Stimulated activated CD8-positive, alpha-beta memory T cell treated with anti-CD3 and anti-CD28 coated beads, Interleukin-12 subunit alpha, Interleukin-12 subunit beta, amount 100 ng/mL, for 24 hours (primary cell): ENCODE measurements around the gene ARG2.

Experiments used
- DNase-seq: peaks from one replicate; pipeline ENCODE4 v3.0.0-alpha.2; 2020; ENCODE audit errors: extremely low read depth

ARG2 gene

GRCh38 chr14:67638642-67639041 lies 18.9 kb downstream of the ARG2 start:
- DNase-seq = no peak

GRCh38 chr14:67641480-67641879 lies 21.8 kb downstream of the ARG2 start:
- DNase-seq = no peak

- no peak for DNase-seq
Observed at GRCh38 chr14:67641902-67642749, 22.4 kb downstream of the ARG2 start.

GRCh38 chr14:67643713-67644112 lies 24.0 kb downstream of the ARG2 start:
- DNase-seq = no peak

GRCh38 chr14:67644428-67644827 lies 24.7 kb downstream of the ARG2 start:
- DNase-seq = no peak

- DNase-seq = no peak
Observed at GRCh38 chr14:67645414-67645813, 25.7 kb downstream of the ARG2 start.

- no peak for DNase-seq
Observed at GRCh38 chr14:67646131-67646530, 26.4 kb downstream of the ARG2 start.

GRCh38 chr14:67650151-67650550 lies 30.4 kb downstream of the ARG2 start:
- no peak for DNase-seq

GRCh38 chr14:67650694-67651093 lies 31.0 kb downstream of the ARG2 start:
- DNase-seq = no peak

GRCh38 chr14:67652189-67652588 lies 32.5 kb downstream of the ARG2 start:
- no peak for DNase-seq

- no peak for DNase-seq
Observed at GRCh38 chr14:67653651-67654280, 34.0 kb downstream of the ARG2 start.

- no peak for DNase-seq
Observed at GRCh38 chr14:67663633-67664032, 43.9 kb downstream of the ARG2 start.

- DNase-seq = no peak
Observed at GRCh38 chr14:67665868-67666267, 46.1 kb downstream of the ARG2 start.

GRCh38 chr14:67666750-67667449 lies 47.2 kb downstream of the ARG2 start:
- no peak for DNase-seq

- DNase-seq = no peak
Observed at GRCh38 chr14:67668559-67668958, 48.8 kb downstream of the ARG2 start.

- no peak for DNase-seq
Observed at GRCh38 chr14:67673451-67673850, 53.7 kb downstream of the ARG2 start.

GRCh38 chr14:67674139-67674479 lies 54.4 kb downstream of the ARG2 start:
- DNase-seq = no peak

GRCh38 chr14:67674480-67675218 lies 54.9 kb downstream of the ARG2 start, which contains the start of gene VTI1B:
VTI1B (minus strand) TSS chr14:67674632; CDS start chr14:67674489, 143 bp downstream.
- peak; percentile 48 for DNase-seq

GRCh38 chr14:67675219-67675582 lies 55.5 kb downstream of the ARG2 start:
- no peak for DNase-seq

GRCh38 chr14:67679006-67679405 lies 59.3 kb downstream of the ARG2 start:
- no peak for DNase-seq

- DNase-seq = no peak
Observed at GRCh38 chr14:67680121-67680602, 60.4 kb downstream of the ARG2 start.

- DNase-seq = no peak
Observed at GRCh38 chr14:67680941-67681340, 61.2 kb downstream of the ARG2 start.
